Gastroesophageal sphincter (tissue), 4 donors: ENCODE results near the gene CPOX. TPM values are rescaled to one million over a fixed set of nuclear protein-coding genes. Genes with fewer than 3 reads are reported as not detected.

Experiments used
- ATAC-seq: fragments of 150-250 bp; one replicate; pipeline ENCODE4 v1.9.1; 2016; ENCODE audit warnings: mild to moderate bottlenecking, moderate library complexity
- H3K27ac ChIP-seq, 4 donors: fragments of 200-600 bp; sonication (generic) in 3 of 4; 1 replicate in 3 of 4; 2 replicates in 1 of 4; pipeline ENCODE4 v1.5.1; 2016 to 2019
- H3K27me3 ChIP-seq: fragments of 200-600 bp; sonication (generic); one replicate; pipeline ENCODE4 v1.5.1; 2019
- H3K36me3 ChIP-seq, 2 donors: fragments of 200-600 bp; sonication (generic); one replicate each; pipeline ENCODE4 v1.5.1; 2019; ENCODE audit warnings: control low read depth in 1 of 2
- H3K4me1 ChIP-seq, 3 donors: fragments of 200-600 bp; sonication (generic); 1 replicate in 2 of 3; 2 replicates in 1 of 3; pipeline ENCODE4 v1.5.1; 2016 to 2019; ENCODE audit warnings: control low read depth in 2 of 3
- H3K4me3 ChIP-seq, 2 donors: fragments of 200-600 bp; sonication (generic); one replicate each; pipeline ENCODE4 v1.5.1; 2019; ENCODE audit warnings: mild to moderate bottlenecking in 1 of 2, moderate library complexity in 1 of 2
- H3K9me3 ChIP-seq, 3 donors: fragments of 200-600 bp; sonication (generic); one replicate each; pipeline ENCODE4 v1.5.1; 2017 to 2019; ENCODE audit warnings: control low read depth in 2 of 3
- CTCF ChIP-seq, 4 experiments: fragments of 200-600 bp in 2 of 4; fragments of 450-650 bp in 2 of 4; sonication (generic) in 1 of 4; IDR thresholded peaks; one replicate each; pipeline ENCODE4 v1.5.1; 2017 to 2019; ENCODE audit warnings: antibody characterized with exemption in 4 of 4, mild to moderate bottlenecking in 2 of 4, moderate library complexity in 2 of 4
- EP300 ChIP-seq: sonication (generic); formaldehyde crosslinking; IDR thresholded peaks from one replicate; pipeline ENCODE4 v1.6.1; 2017; ENCODE audit warnings: antibody characterized with exemption, mild to moderate bottlenecking
- POLR2A ChIP-seq, 2 donors: fragments of 450-650 bp; IDR thresholded peaks; one replicate each; pipeline ENCODE4 v1.6.1; 2017; ENCODE audit warnings: antibody characterized with exemption in 2 of 2, mild to moderate bottlenecking in 2 of 2, moderate library complexity in 1 of 2
- POLR2AphosphoS5 ChIP-seq: sonication (generic); formaldehyde crosslinking; IDR thresholded peaks from one replicate; pipeline ENCODE4 v1.6.1; 2017; ENCODE audit warnings: antibody characterized with exemption
- WGBS, 2 donors: methylation state at CpG; one replicate each; pipeline ENCODE4 v1.1.5; 2018; ENCODE audit warnings: low coverage in 1 of 2; 5-methylcytosine and 5-hydroxymethylcytosine counted together
- total RNA-seq, 4 donors: library from RNA; depleted of rRNA; stranded (reverse); fragments of >200 nt; gene quantifications; one replicate each; pipeline ENCODE4 v1.1.0, GENCODE V29; 2016

The CPOX gene
- total RNA-seq, 4 donors from 2014 or later, result 11.7 to 26.1 (median 17.1) TPM

- Histone ChIP-seq H3K4me1 (no peaks in the 10 kb centered on the region), H3K27me3 (peaks cover 18% of the 10 kb centered on the region), H3K9me3 (no peaks in the 10 kb centered on the region), H3K4me3 (no peak overlapping the region), H3K27ac (no peak overlapping the region), H3K36me3 (no peaks in the 10 kb centered on the region)
- ATAC-seq, result no peak
- WGBS, 2 donors, result 77% methylated on average over 5 of the region's 5 CpGs
- no peak for TF ChIP-seq POLR2A (IDR thresholded peaks at IDR 0.05)
These were observed 47.5 kb downstream of the CPOX start for GRCh38 chr3:98545940-98546339.

GRCh38 chr3:98542623-98543022 lies 50.8 kb downstream of the CPOX start:
- Histone ChIP-seq H3K4me3 (no peak overlapping the region), H3K4me1 (no peaks in the 10 kb centered on the region), H3K9me3 (no peaks in the 10 kb centered on the region), H3K27ac (no peak overlapping the region), H3K27me3 (peaks cover 7% of the 10 kb centered on the region), H3K36me3 (no peaks in the 10 kb centered on the region)
- no peak for ATAC-seq
- WGBS, 2 donors, result 60 to 88% methylated on average over 1 of the region's 1 CpG
- TF ChIP-seq CTCF (IDR thresholded peaks at IDR 0.05), result no peak
- TF ChIP-seq EP300, result no peak
- TF ChIP-seq POLR2A (IDR thresholded peaks at IDR 0.05), result no peak
- TF ChIP-seq POLR2AphosphoS5, result no peak

DNA sequence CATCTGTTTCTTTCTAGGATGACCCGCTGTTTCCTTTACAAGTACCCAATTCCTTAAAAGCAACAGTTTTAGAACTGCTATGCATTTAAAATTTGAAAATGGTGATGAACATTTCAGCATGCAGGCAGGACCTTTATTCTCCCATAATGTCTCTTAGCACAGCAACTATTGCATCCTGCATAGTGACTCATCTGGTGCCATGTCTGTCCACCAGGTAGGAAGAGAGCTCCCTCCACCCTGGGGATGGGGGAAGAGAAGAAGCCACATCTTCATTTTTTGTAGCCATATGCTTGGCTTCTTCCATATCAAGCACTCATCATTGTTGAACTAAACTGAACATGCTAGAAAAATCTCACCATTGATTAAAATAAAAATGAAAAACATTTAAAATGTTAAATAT lies 51.7 kb downstream of the CPOX start:
- TF ChIP-seq CTCF (IDR thresholded peaks at IDR 0.05), result no peak
- no peak for TF ChIP-seq POLR2AphosphoS5
- no peak for TF ChIP-seq POLR2A (IDR thresholded peaks at IDR 0.05)
- TF ChIP-seq EP300, result no peak
- no peaks in the 10 kb centered on the region for H3K9me3 ChIP-seq
- no peak overlapping the region for H3K27ac ChIP-seq
- no peaks in the 10 kb centered on the region for H3K27me3 ChIP-seq
- H3K4me3 ChIP-seq, result no peak overlapping the region
- H3K4me1 ChIP-seq, result no peaks in the 10 kb centered on the region
- H3K36me3 ChIP-seq, result no peaks in the 10 kb centered on the region
- ATAC-seq, result no peak
- 86 to 100% methylated on average over 1 of the region's 1 CpG for WGBS, 2 donors

DNA sequence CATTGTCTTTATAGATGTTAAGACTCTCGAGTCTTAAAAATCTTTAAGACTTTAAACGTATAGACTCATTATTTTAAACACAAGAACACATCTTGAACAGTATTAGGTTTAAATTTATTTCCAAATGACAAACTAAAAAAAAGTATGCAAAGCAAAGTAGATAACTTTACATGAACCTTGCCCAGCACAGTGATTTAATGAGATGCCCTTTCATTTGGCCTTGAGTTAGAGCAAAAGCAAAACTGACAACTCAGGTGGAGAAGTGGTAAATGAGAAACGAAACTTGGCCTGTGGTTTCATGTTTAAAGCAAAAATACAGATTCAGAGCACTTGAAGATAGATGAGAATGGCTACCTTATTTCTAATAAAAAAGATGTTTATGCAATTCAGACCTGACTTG lies 53.1 kb downstream of the CPOX start:
- Histone ChIP-seq H3K27ac (no peak overlapping the region), H3K27me3 (no peaks in the 10 kb centered on the region), H3K4me3 (no peak overlapping the region), H3K9me3 (no peaks in the 10 kb centered on the region), H3K36me3 (no peaks in the 10 kb centered on the region), H3K4me1 (no peaks in the 10 kb centered on the region)
- no peak for ATAC-seq
- 64 to 84% methylated on average over 3 of the region's 3 CpGs for WGBS, 2 donors
- TF ChIP-seq EP300, result no peak
- no peak for TF ChIP-seq POLR2A (IDR thresholded peaks at IDR 0.05)
- TF ChIP-seq POLR2AphosphoS5, result no peak
- TF ChIP-seq CTCF (IDR thresholded peaks at IDR 0.05), result no peak

GRCh38 chr3:98536456-98537017 lies 56.9 kb downstream of the CPOX start:
- Histone ChIP-seq H3K9me3 (no peaks in the 10 kb centered on the region), H3K27me3 (no peaks in the 10 kb centered on the region), H3K27ac (no peak overlapping the region), H3K4me1 (no peaks in the 10 kb centered on the region), H3K36me3 (no peaks in the 10 kb centered on the region), H3K4me3 (no peak overlapping the region)
- TF ChIP-seq CTCF (IDR thresholded peaks at IDR 0.05) (no peak), EP300 (no peak), POLR2AphosphoS5 (no peak), POLR2A (IDR thresholded peaks at IDR 0.05) (no peak)
- ATAC-seq, result no peak
- 78% methylated on average over 6 of the region's 6 CpGs for WGBS, 2 donors
